ENCODE results near the gene DUSP8.

The DUSP8 gene

GRCh38 chr11:1506981-1507380, 65.1 kb downstream of the DUSP8 start:
- DNase-seq (ENCODE audit: low spot score): no peak
- no peak for TF ChIP-seq CTCF (IDR thresholded peaks at IDR 0.05; ENCODE audit: borderline replicate concordance, control extremely low read depth, extremely low read depth, insufficient read depth, missing control alignments)
- in situ Hi-C loops (cut with MboI; ENCODE audit: low sequenced_read_pairs, unreplicated experiment): no loop called here

GRCh38 chr11:1505480-1505879, 66.6 kb downstream of the DUSP8 start:
- no peak for DNase-seq (ENCODE audit: low spot score)
- in situ Hi-C loops (cut with MboI; ENCODE audit: low sequenced_read_pairs, unreplicated experiment): no loop called here
- TF ChIP-seq CTCF (IDR thresholded peaks at IDR 0.05; ENCODE audit: borderline replicate concordance, control extremely low read depth, extremely low read depth, insufficient read depth, missing control alignments): no peak

GRCh38 chr11:1504581-1505290, 67.3 kb downstream of the DUSP8 start:
- in situ Hi-C loops (cut with MboI; ENCODE audit: low sequenced_read_pairs, unreplicated experiment): no loop called here
- DNase-seq (ENCODE audit: low spot score): no peak
- TF ChIP-seq CTCF (IDR thresholded peaks at IDR 0.05; ENCODE audit: borderline replicate concordance, control extremely low read depth, extremely low read depth, insufficient read depth, missing control alignments): no peak

GRCh38 chr11:1504138-1504537, 67.9 kb downstream of the DUSP8 start:
- DNase-seq (ENCODE audit: low spot score): no peak
- TF ChIP-seq CTCF (IDR thresholded peaks at IDR 0.05; ENCODE audit: borderline replicate concordance, control extremely low read depth, extremely low read depth, insufficient read depth, missing control alignments): no peak
- in situ Hi-C loops (cut with MboI; ENCODE audit: low sequenced_read_pairs, unreplicated experiment): no loop called here

Data from GM13976 (cell line).